Endothelial cell of umbilical vein (primary cell): Measurements from ENCODE around the gene VSIR. TPM values are rescaled to one million over a fixed set of nuclear protein-coding genes. Genes with fewer than 3 reads are reported as not detected.

Source experiments
- BruUV-seq: library from RNA; stranded (reverse); fragments of 400-500 nt; replicated peaks from 2 replicates; lab custom pipeline; 2021; lab: Mats Ljungman, UMichigan
- CTCF ChIA-PET: fragments of 300-600, 350-600 bp; sonication (Branson Sonifier 250); formaldehyde crosslinking; loops from one replicate; lab custom pipeline; 2021; ENCODE audit warnings: antibody characterized with exemption, inconsistent platforms; lab: Charles Lee
- POLR2A ChIA-PET: fragments of 300-600, 350-600 bp; sonication (Branson Sonifier 250); formaldehyde crosslinking; loops from one replicate; lab custom pipeline; 2021; ENCODE audit warnings: antibody characterized with exemption, inconsistent platforms; lab: Charles Lee
- DNase-seq: peaks from one replicate; pipeline ENCODE4 v3.0.0-alpha.2; 2011; ENCODE audit warnings: low read depth, low spot score
- FAIRE-seq: peaks from 2 replicates; lab custom pipeline; 2011; peaks lifted over from hg19 to GRCh38; lab: Jason Lieb, UNC
- H2AFZ ChIP-seq: 2 replicates; pipeline ENCODE4 v1.6.0; 2012; ENCODE audit warnings: low read depth, low read length, control low read depth, inconsistent platforms
- H3K27ac ChIP-seq: 2 replicates; pipeline ENCODE4 v1.5.1; 2011; ENCODE audit warnings: low read depth, mild to moderate bottlenecking, control low read depth, low read length, moderate library complexity; ENCODE audit not compliant: insufficient read depth
- H3K27me3 ChIP-seq, 2 experiments: 2 replicates each; pipeline versions ENCODE4 v1.6.0 to v1.6.1; 2011; ENCODE audit warnings: low read length in 2 of 2, mixed read lengths in 1 of 2; ENCODE audit not compliant: control insufficient read depth in 2 of 2, insufficient read depth in 2 of 2
- H3K36me3 ChIP-seq, 2 experiments: 2 replicates in 1 of 2; 3 replicates in 1 of 2; pipeline ENCODE4 v1.5.1; 2011; ENCODE audit warnings: low read length in 2 of 2, mild to moderate bottlenecking in 1 of 2, moderate library complexity in 1 of 2; ENCODE audit not compliant: control insufficient read depth in 2 of 2, insufficient read depth in 2 of 2; ENCODE audit errors: extremely low read depth in 1 of 2
- H3K4me1 ChIP-seq: 3 replicates; pipeline ENCODE4 v1.5.1; 2011; ENCODE audit warnings: mild to moderate bottlenecking, low read length; ENCODE audit not compliant: control insufficient read depth, insufficient read depth; ENCODE audit errors: extremely low read depth
- H3K4me2 ChIP-seq: 2 replicates; pipeline ENCODE4 v1.6.1; 2011; ENCODE audit warnings: low read length, control low read depth, mixed read lengths; ENCODE audit not compliant: insufficient read depth
- H3K4me3 ChIP-seq, 3 experiments: fragments of 200-600 bp in 1 of 3; sonication (generic), shearing (Covaris generic) in 1 of 3; replicated peaks in 1 of 3; 2 replicates each; pipeline ENCODE4 v1.5.1; 2011 to 2016; ENCODE audit warnings: control low read depth in 3 of 3, low read length in 3 of 3, mild to moderate bottlenecking in 2 of 3, inconsistent platforms in 1 of 3, low read depth in 1 of 3, moderate library complexity in 1 of 3; ENCODE audit not compliant: insufficient read depth in 1 of 3
- H3K79me2 ChIP-seq: 2 replicates; pipeline ENCODE4 v1.6.0; 2012; ENCODE audit warnings: low read length, inconsistent platforms; ENCODE audit not compliant: control insufficient read depth, insufficient read depth
- H3K9ac ChIP-seq: replicated peaks from 2 replicates; pipeline ENCODE3; 2011; ENCODE audit warnings: low read length, control low read depth; ENCODE audit not compliant: insufficient read depth; ENCODE audit errors: extremely low read depth
- H3K9me1 ChIP-seq: replicated peaks from 3 replicates; pipeline ENCODE4 v1.6.0; 2011; ENCODE audit warnings: mild to moderate bottlenecking, low read length; ENCODE audit not compliant: control insufficient read depth, insufficient read depth; ENCODE audit errors: extremely low read depth
- H3K9me3 ChIP-seq: replicated peaks from 2 replicates; pipeline ENCODE4 v1.5.1; 2012; ENCODE audit warnings: low read length, inconsistent platforms; ENCODE audit not compliant: control insufficient read depth, insufficient read depth
- H4K20me1 ChIP-seq: replicated peaks from 2 replicates; pipeline ENCODE3; 2011; ENCODE audit warnings: mild to moderate bottlenecking, low read length; ENCODE audit not compliant: control insufficient read depth, insufficient read depth; ENCODE audit errors: extremely low read depth
- EZH2 ChIP-seq: IDR thresholded peaks from 2 replicates; pipeline ENCODE4 v1.6.1; 2012; ENCODE audit warnings: borderline replicate concordance, low read depth, mild to moderate bottlenecking, moderate library complexity, low read length, inconsistent platforms; ENCODE audit not compliant: severe bottlenecking
- FOS ChIP-seq: IDR thresholded peaks from 2 replicates; pipeline ENCODE4 v1.6.1; 2011; ENCODE audit warnings: mild to moderate bottlenecking, low read length, moderate library complexity, borderline replicate concordance; ENCODE audit not compliant: insufficient read depth
- GATA2 ChIP-seq: IDR thresholded peaks from 2 replicates; pipeline ENCODE4 v1.7.0; 2011; ENCODE audit warnings: low read depth, mild to moderate bottlenecking, moderate library complexity, mixed read lengths, low read length; ENCODE audit not compliant: insufficient read length, insufficient read depth
- POLR2A ChIP-seq: IDR thresholded peaks from 2 replicates; pipeline ENCODE4 v1.6.1; 2012; ENCODE audit warnings: low read depth, mild to moderate bottlenecking, control low read depth, low read length
- POLR2AphosphoS5 ChIP-seq: IDR thresholded peaks from 2 replicates; pipeline ENCODE4 v1.6.1; 2012; ENCODE audit warnings: low read depth, mild to moderate bottlenecking, control low read depth, low read length, moderate library complexity; ENCODE audit not compliant: insufficient read depth
- dilution Hi-C: fragments of 300-500 bp; cut with MboI; formaldehyde crosslinking; loops from one replicate; pipeline ENCODE4 v1.15.0; 2019; ENCODE audit warnings: low sequenced_read_pairs; ENCODE audit not compliant: extremely low pct_ligation_motif_present
- intact Hi-C: fragments of 100-400 bp; cut with micrococcal nuclease; formaldehyde crosslinking; loops from one replicate; pipeline ENCODE4 v1.10.0; 2022
- polyA plus RNA-seq, 4 experiments: library from polyadenylated mRNA; depleted of rRNA in 3 of 4; stranded (reverse) in 3 of 4; unstranded in 1 of 4; fragments of >200 nt; gene quantifications; 2 replicates each; pipeline versions ENCODE4 v1.2.1 to v1.2.3, GENCODE V29; 2011 to 2012; ENCODE audit warnings: missing spikeins in 1 of 4
- total RNA-seq: library from RNA; stranded (reverse); gene quantifications from 2 replicates; pipeline ENCODE4 v1.2.3, GENCODE V29; 2021
- TF ChIP-seq, protein P1 (sequence below): IDR thresholded peaks from 2 replicates; pipeline ENCODE4 v1.6.1; 2011; ENCODE audit not compliant: insufficient read depth, insufficient read length
- TF ChIP-seq, protein P2 (sequence below), 2 donors: IDR thresholded peaks; 1 replicate in 1 of 2; 2 replicates in 1 of 2; pipeline ENCODE4 v1.5.1; 2011; ENCODE audit warnings: low read length in 2 of 2, mild to moderate bottlenecking in 2 of 2, moderate library complexity in 2 of 2, control low read depth in 1 of 2, inconsistent platforms in 1 of 2, low read depth in 1 of 2; ENCODE audit not compliant: insufficient read depth in 1 of 2; ENCODE audit errors: extremely low read depth in 1 of 2

VSIR gene
- total and polyA plus RNA-seq, 2 donors (not counting 3 experiments of a cell fraction or from before 2014, with no cell fraction given) = 4.9 to 6.3 TPM

DNA sequence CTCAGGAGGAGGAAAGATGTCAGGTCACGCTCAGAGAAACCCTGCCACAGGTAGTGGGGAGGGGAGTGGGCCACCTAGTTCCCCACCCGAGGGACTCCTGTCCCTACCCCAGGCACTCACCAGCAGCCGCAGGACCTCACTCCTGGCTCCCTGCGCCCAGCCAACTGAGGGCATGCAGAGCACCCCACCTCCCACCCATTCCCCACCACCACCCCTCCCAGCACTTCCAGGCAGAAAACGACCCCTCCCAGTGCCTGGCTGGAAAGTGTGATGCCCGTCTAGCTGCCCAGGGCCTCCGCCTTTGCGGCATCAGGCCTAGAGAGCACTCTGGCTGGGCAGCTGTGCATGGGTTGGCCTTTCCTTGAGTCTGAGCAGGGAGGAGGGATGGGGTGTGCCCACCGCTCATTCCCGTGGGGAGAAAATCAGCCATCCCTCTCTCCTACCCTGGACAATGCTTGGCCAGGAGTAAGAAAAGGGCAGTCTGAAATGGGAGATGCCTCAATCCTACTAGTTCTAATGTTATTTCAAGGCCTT lies 55.1 kb downstream of the VSIR start:
- CTCF ChIA-PET = interaction anchor here (0.6 to 3.9 kb wide), 2 partner anchors 10 to 402 kb away, joined by 4 to 19 read pairs; no protein-coding TSS in a partner anchor
- H3K36me3 ChIP-seq = no peaks in the 10 kb centered on the region
- POLR2A ChIA-PET = no interaction called here
- no peaks in the 10 kb centered on the region for H3K9me1 ChIP-seq
- intact Hi-C loops = no loop called here
- H3K4me3 ChIP-seq = no peak overlapping the region
- no peak overlapping the region for H3K27ac ChIP-seq
- no peak overlapping the region for H3K4me2 ChIP-seq
- no peak overlapping the region for H2AFZ ChIP-seq
- H4K20me1 ChIP-seq = no peaks in the 10 kb centered on the region
- no peak overlapping the region for H3K9ac ChIP-seq
- TF ChIP-seq, protein P1, sequence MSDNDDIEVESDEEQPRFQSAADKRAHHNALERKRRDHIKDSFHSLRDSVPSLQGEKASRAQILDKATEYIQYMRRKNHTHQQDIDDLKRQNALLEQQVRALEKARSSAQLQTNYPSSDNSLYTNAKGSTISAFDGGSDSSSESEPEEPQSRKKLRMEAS = no peak
- TF ChIP-seq POLR2AphosphoS5 (no peak), GATA2 (no peak), POLR2A (no peak), FOS (no peak), EZH2 (no peak)
- TF ChIP-seq, protein P2, sequence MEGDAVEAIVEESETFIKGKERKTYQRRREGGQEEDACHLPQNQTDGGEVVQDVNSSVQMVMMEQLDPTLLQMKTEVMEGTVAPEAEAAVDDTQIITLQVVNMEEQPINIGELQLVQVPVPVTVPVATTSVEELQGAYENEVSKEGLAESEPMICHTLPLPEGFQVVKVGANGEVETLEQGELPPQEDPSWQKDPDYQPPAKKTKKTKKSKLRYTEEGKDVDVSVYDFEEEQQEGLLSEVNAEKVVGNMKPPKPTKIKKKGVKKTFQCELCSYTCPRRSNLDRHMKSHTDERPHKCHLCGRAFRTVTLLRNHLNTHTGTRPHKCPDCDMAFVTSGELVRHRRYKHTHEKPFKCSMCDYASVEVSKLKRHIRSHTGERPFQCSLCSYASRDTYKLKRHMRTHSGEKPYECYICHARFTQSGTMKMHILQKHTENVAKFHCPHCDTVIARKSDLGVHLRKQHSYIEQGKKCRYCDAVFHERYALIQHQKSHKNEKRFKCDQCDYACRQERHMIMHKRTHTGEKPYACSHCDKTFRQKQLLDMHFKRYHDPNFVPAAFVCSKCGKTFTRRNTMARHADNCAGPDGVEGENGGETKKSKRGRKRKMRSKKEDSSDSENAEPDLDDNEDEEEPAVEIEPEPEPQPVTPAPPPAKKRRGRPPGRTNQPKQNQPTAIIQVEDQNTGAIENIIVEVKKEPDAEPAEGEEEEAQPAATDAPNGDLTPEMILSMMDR (IDR thresholded peaks at IDR 0.05; ENCODE audit: extremely low read depth in 1 of 2, insufficient read depth in 1 of 2, low read depth in 1 of 2, low read length in 2 of 2) = no peak
- H3K4me1 ChIP-seq = peaks cover 3% of the 10 kb centered on the region
- DNase-seq (no peak), FAIRE-seq (no peak)
- H3K27me3 ChIP-seq = peaks cover 0 to 2% of the 10 kb centered on the region in 2 experiments
- no TSS peak for BruUV-seq
- dilution Hi-C loops = no loop called here
- H3K79me2 ChIP-seq = no peaks in the 10 kb centered on the region
- H3K9me3 ChIP-seq = no peaks in the 10 kb centered on the region
